ENCODE data around the gene OR52K1.
"Not testable (repeated sequence)": the region's sequence is repeated elsewhere in the genome, so short reads cannot be mapped to it uniquely, and the experiment has no call there.

Gene OR52K1

DNA sequence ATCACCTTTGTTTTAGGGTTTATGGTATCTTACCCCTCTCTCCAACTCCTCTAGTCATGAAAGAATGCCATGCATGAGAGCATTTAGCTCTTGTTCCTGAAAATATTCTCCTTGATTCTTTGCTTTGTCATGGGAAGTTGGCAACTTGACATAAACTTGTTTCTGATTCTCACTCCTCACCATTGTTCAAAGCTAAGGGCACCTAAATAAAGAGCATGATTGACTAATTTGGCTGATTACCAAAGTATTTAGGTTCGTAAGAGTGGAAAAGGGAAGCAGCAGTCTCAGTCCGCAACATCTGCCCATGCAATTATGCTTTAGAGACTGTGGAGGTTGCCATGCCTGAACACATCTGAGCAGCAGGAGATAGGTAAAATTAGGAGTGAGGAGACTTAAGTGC lies 26.4 kb downstream of the OR52K1 start:
- TF ChIP-seq, protein P1, sequence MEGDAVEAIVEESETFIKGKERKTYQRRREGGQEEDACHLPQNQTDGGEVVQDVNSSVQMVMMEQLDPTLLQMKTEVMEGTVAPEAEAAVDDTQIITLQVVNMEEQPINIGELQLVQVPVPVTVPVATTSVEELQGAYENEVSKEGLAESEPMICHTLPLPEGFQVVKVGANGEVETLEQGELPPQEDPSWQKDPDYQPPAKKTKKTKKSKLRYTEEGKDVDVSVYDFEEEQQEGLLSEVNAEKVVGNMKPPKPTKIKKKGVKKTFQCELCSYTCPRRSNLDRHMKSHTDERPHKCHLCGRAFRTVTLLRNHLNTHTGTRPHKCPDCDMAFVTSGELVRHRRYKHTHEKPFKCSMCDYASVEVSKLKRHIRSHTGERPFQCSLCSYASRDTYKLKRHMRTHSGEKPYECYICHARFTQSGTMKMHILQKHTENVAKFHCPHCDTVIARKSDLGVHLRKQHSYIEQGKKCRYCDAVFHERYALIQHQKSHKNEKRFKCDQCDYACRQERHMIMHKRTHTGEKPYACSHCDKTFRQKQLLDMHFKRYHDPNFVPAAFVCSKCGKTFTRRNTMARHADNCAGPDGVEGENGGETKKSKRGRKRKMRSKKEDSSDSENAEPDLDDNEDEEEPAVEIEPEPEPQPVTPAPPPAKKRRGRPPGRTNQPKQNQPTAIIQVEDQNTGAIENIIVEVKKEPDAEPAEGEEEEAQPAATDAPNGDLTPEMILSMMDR (IDR thresholded peaks at IDR 0.05; ENCODE audit: insufficient read depth, low read depth, low read length, missing control alignments), result no peak
- H3K4me3 ChIP-seq (ENCODE audit: low read length), result no peak overlapping the region
- no peak for DNase-seq (ENCODE audit: low read depth)

DNA sequence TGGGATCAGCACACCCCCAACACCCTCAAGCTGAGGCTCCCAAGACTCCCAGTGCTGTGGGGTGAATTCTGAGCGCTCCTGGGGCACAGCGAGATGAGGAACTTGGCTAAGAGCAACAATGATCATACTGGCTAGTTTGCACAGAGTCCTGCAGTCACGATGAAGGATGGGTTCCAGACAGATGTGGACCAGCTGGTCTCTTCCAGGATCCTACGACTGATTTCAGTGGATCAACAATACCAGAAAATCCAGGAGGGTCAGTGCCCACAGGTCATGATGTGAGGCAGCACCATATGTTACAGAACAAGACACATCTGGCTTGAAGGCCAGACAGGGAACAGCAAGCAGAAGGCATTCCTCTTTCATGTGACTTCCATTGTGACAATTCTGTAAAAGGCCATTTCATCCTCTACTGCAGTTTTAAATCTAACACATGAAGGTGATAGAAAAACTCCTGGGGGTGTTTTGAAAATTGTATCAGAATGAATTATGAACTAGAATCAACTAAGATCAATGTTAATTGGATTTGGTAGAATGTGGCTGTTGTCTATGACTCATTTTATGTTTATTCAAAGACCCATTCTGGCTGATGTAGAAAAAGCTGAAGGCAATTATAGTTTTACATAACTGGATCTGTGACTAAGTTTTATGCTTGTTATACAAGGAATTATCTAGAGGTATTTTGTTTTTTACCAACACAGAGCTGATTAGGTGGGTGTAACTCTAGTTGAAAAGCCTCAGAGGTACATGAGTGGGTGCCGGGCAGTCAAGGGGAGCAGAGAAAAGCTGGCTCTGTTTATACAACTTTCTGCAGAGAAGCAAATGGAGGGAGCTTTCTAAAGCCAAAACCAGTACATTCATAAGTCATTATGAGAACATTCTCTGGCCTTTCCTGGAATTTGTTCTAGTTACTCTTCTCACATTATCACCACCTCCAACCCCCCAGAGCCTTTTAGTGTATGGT lies 29.1 kb downstream of the OR52K1 start:
- TF ChIP-seq, protein P1 (IDR thresholded peaks at IDR 0.05; ENCODE audit: insufficient read depth, low read depth, low read length, missing control alignments), result no peak
- DNase-seq (ENCODE audit: low read depth), result no peak
- no peak overlapping the region for H3K4me3 ChIP-seq (ENCODE audit: low read length)

DNA sequence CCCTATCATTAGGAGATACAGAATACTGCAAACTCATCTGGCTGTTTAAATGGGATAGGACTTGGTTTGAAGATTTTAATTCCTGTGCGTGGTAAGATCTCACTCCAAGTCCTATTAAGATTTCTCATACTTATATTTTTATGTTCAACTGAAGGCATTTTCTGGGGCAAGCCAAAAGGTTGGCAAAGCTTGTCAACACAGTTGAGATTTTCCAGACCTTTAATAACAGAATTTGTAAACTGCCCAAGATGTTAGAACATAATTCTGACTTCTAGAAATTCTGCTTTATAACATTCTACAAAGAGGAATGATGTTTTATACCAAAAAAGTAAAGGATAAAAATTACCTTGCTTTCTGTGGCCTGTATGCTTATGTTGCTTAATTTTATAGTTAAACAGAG lies 31.8 kb downstream of the OR52K1 start:
- no peak for DNase-seq (ENCODE audit: low read depth)
- TF ChIP-seq, protein P1 (IDR thresholded peaks at IDR 0.05; ENCODE audit: insufficient read depth, low read depth, low read length, missing control alignments), result no peak
- H3K4me3 ChIP-seq (ENCODE audit: low read length), result no peak overlapping the region

DNA sequence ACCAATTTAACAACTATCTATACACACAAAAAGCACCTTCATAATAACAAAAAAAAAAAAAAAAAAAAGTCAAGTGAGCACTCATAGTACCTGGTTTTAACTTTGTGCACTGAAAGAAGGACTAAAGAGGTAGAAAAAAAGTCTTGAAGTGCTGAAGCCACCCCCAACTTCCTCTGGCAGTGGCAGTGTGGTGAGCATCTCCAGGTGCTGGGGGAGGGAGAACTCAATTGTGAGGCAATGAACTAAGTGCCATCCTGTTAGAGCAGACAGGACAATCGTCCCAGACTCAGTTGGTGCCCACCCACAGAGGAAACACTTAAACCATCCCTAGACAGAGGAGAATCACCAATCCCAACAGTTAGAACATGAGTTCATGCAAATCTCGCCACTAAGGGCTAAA lies 39.9 kb downstream of the OR52K1 start:
- DNase-seq (ENCODE audit: low read depth), result no peak
- TF ChIP-seq, protein P1 (IDR thresholded peaks at IDR 0.05; ENCODE audit: insufficient read depth, low read depth, low read length, missing control alignments), result no peak
- H3K4me3 ChIP-seq (ENCODE audit: low read length), result no peak overlapping the region

DNA sequence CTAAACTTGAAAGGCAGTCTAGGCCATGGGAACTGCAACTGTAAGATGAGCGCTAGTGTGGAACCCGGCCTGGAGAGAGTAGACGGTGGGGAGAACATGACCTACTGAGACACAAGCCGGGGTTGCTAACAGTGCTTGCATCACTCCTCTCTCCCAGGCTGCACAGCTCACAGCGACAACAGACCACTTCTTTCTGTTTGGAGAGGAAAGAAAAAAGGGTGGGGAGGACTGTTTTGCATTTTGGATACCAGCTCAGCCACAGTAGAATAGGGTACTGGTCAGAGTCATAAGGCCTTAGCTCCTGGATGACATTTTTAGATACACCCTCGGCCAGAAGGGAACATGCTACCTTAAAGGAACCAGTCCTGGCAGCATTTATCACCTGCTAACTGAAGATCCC lies 40.3 kb downstream of the OR52K1 start:
- H3K4me3 ChIP-seq (ENCODE audit: low read length), result no peak overlapping the region
- DNase-seq (ENCODE audit: low read depth), result no peak
- TF ChIP-seq, protein P1 (IDR thresholded peaks at IDR 0.05; ENCODE audit: insufficient read depth, low read depth, low read length, missing control alignments), result no peak

DNA sequence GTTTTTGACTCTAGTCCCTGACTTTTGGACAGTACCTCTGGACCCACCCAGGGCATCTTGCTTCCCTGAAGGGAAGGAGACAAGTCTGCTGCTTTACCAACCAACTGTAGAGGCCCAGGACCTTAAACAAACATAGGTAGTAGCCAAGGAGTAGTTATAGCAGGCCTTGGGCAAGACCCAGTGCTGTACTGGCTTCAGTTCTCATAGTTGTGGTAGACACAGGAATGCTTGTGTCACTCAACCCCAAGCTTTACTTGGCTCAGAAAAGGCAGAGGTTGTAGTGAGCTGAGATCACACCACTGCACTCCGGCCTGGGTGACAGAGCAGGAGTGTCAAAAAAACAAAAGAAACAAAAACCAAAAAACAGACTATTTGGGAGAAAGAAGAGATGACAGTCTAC lies 41.2 kb downstream of the OR52K1 start:
- no peak for DNase-seq (ENCODE audit: low read depth)
- no peak overlapping the region for H3K4me3 ChIP-seq (ENCODE audit: low read length)
- TF ChIP-seq, protein P1 (IDR thresholded peaks at IDR 0.05; ENCODE audit: insufficient read depth, low read depth, low read length, missing control alignments), result no peak

DNA sequence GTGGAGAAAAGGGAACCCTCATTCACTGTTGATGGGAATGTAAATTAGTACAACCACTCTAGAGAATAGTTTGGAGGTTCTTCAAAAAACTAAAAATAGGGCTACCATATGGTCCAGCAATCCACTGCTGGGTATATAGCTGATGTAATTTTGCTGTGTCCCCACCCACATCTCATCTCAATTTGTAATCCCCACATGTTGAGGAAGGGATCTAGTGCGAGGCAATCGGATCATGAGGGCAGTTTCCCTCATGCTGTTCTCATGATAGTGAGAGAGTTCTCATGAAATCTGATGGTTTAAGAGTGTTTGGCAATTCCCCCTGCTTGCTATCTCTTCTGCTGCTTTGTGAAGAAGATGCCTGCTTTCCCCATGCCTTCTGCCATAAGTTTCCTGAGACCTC lies 45.5 kb downstream of the OR52K1 start:
- no peak overlapping the region for H3K4me3 ChIP-seq (ENCODE audit: low read length)
- no peak for DNase-seq (ENCODE audit: low read depth)
- TF ChIP-seq, protein P1 (IDR thresholded peaks at IDR 0.05; ENCODE audit: insufficient read depth, low read depth, low read length, missing control alignments), result no peak

DNA sequence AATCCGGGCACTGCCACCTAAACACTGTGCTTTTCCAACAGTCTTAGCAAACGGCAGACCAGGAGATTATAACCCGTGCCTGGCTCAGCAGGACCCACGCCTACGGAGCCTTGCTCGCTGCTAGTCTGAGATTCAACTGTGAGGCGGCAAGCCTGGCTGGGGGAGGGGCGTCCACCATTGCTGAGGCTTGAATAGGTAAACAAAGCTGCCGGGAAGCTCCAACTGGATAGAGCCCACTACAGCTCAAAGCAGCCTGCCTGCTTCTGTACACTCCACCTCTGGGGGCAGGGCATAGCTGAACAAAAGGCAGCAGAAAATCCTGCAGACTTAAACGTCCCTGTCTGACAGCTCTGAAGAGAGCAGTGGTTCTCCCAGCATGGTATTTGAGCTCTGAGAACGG lies 49.2 kb downstream of the OR52K1 start:
- DNase-seq (ENCODE audit: low read depth); H3K4me3 ChIP-seq (ENCODE audit: low read length): not testable (repeated sequence)
